ENCODE measurements around the gene GAS6.

DNA sequence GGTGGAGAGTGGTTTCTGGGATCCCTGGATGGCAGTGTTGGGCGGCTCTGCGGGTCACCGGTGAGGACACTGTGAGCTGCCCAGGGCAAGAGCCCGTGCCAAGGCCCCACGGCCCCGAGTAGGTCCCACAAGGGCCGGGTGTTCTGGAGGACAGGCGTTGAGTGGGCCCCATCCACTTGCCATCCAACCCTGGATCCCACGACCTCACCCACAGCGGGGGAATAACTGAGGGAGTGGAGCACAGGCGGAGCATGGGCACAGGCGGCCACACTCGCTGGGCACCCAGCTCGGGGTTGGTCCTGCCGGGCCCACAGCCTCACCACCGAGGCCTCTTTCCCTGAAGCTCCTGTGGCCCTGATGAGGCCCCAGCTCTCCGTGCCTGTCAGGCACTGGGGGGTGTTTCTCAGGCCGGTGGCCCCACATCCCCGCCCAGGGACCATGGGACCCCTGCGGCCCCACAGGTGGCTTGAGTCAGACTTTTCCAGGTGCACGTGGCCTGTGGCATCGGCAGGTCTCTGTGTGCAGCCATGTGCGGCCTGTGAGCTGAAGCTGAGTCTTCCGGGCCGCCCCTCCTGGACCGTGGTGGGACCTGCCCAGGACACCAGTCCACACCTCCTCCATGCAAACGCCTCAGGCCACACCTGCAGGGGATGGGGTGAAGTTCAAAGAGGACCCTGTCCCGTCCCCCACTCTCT is 88.3 kb downstream of the GAS6 start:
- TF ChIP-seq, protein P1, sequence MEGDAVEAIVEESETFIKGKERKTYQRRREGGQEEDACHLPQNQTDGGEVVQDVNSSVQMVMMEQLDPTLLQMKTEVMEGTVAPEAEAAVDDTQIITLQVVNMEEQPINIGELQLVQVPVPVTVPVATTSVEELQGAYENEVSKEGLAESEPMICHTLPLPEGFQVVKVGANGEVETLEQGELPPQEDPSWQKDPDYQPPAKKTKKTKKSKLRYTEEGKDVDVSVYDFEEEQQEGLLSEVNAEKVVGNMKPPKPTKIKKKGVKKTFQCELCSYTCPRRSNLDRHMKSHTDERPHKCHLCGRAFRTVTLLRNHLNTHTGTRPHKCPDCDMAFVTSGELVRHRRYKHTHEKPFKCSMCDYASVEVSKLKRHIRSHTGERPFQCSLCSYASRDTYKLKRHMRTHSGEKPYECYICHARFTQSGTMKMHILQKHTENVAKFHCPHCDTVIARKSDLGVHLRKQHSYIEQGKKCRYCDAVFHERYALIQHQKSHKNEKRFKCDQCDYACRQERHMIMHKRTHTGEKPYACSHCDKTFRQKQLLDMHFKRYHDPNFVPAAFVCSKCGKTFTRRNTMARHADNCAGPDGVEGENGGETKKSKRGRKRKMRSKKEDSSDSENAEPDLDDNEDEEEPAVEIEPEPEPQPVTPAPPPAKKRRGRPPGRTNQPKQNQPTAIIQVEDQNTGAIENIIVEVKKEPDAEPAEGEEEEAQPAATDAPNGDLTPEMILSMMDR (conservative IDR thresholded peaks at IDR 0.05 in 1 of 2, IDR thresholded peaks at IDR 0.05 in 1 of 2; ENCODE audit: low read depth in 1 of 2, low read length in 2 of 2) = no peak
- no peak for TF ChIP-seq EZH2 (IDR thresholded peaks at IDR 0.05; ENCODE audit: low read length, missing control alignments)
